Measurements from ENCODE around the gene TGM3.

Gene TGM3

DNA sequence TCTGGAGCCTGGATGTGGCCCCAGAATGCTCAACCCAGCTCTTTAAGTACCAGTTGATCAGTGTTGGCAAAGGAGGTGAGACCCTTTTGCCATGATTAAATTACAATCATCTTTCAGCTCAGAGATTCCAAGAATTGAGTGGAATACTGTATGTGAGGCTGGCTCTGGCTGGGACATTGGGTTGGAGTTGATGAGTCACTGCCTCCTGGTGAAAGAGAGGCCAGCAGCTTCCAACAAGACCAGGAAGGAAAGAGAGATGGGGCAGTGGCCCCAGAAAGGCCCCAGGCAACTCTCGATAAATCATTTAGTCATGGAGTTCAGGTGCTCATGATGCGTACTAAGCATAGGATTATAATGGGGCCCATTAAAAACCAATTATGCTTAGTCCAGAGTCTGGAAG, 87.0 kb downstream of the TGM3 start:
- TF ChIP-seq, protein P1, sequence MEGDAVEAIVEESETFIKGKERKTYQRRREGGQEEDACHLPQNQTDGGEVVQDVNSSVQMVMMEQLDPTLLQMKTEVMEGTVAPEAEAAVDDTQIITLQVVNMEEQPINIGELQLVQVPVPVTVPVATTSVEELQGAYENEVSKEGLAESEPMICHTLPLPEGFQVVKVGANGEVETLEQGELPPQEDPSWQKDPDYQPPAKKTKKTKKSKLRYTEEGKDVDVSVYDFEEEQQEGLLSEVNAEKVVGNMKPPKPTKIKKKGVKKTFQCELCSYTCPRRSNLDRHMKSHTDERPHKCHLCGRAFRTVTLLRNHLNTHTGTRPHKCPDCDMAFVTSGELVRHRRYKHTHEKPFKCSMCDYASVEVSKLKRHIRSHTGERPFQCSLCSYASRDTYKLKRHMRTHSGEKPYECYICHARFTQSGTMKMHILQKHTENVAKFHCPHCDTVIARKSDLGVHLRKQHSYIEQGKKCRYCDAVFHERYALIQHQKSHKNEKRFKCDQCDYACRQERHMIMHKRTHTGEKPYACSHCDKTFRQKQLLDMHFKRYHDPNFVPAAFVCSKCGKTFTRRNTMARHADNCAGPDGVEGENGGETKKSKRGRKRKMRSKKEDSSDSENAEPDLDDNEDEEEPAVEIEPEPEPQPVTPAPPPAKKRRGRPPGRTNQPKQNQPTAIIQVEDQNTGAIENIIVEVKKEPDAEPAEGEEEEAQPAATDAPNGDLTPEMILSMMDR (conservative IDR thresholded peaks at IDR 0.05; ENCODE audit: low read depth, low read length): no peak
- no peak overlapping the region for H3K4me3 ChIP-seq (ENCODE audit: low read length)
- no peak for DNase-seq (ENCODE audit: low read depth)

DNA sequence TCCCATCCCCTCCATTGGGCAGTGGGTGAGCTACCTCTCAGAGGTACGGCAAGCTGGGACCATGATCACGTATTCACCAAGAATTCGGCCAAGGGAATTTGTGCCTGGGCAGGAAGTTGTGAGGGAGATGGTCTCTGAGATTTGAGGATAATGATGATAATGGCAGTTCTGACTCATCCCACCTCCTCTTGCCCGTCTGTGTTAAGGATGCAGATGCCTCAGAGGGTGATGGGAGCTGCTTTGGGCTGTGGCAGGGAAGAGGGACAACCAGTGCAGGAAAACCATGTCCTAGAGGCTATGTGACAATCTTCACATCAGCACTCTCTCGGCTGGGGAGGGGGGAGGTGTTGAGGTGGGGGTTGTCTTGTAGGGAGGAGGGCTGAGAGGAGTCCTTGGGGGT, 89.2 kb downstream of the TGM3 start:
- DNase-seq (ENCODE audit: low read depth): no peak
- TF ChIP-seq, protein P1 (conservative IDR thresholded peaks at IDR 0.05; ENCODE audit: low read depth, low read length): no peak
- H3K4me3 ChIP-seq (ENCODE audit: low read length): no peak overlapping the region

DNA sequence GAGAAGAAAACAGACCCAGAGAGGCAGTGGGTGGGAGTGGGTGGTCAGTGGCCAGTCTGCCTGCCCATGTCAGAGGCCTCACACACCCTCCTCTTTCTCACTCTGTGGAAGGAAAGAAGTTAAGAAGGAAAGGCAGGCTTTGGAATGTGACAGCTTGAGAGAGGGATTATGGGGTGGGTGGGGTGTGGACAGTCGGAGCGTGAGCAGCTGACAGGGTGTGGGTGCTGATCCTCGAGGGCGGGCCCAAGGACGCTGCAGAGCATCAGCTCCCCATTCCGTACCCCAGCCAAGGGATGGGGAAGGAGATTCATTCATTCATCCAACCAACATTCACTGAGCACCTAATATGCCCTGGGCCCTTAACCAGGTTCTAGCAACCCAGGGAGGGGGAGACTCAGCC, 89.7 kb downstream of the TGM3 start:
- TF ChIP-seq, protein P1 (conservative IDR thresholded peaks at IDR 0.05; ENCODE audit: low read depth, low read length): no peak
- DNase-seq (ENCODE audit: low read depth): no peak

DNA sequence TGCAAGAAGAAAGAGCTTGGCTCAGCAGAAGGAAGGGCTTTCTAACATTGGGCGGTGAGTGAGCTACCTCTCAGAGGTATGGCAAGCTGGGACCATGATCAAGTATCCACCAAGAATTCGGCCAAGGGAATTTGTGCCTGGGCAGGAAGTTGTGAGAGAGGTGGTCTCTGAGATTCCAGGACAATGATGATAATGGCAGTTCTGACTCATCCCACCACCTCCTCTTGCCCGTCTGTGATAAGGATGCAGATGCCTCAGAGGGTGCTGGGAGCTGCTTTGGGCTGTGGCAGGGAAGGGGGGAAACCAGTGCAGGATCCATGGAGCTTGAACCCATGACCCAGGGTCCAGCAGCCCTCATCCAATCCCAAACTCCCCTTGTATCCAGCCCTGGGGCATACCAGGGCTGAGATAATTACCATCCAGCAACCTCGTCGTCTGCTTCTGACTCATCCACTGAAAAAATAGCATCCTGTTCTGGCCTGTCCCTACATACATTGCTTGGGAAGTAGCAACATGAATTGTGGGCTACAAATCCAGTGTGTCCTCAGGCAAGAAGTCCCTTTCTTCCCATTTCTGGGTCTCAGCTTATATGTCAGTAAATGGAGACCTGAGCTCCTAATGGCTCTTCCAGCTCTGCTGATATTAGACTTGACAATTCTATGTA, 90.8 kb downstream of the TGM3 start:
- TF ChIP-seq, protein P1 (conservative IDR thresholded peaks at IDR 0.05; ENCODE audit: low read depth, low read length): no peak
- DNase-seq (ENCODE audit: low read depth): no peak

More for the DNA sequence above, 89.7 kb downstream of the TGM3 start:
- H3K4me3 ChIP-seq (ENCODE audit: low read length): no peak overlapping the region

DNA sequence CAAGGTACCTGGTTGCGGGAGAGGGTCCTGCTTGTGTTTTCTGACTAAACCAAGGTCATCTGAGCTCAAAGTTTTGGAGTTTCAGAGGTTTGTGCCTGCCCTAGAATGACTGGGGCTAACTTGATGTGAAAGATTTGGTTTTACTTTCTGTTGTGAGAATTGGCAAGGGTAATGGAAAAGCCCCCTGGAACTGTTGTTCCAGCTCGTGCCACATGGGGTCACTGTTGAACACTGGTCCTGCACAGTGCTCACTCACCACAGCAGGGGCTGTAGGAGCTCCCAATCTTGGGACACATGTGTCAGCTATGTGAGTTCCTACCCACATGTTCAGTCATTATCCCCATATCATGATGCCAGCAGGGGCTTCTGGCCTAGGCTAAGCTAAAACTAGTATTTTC, 91.4 kb downstream of the TGM3 start:
- no peak for DNase-seq (ENCODE audit: low read depth)
- TF ChIP-seq, protein P1 (conservative IDR thresholded peaks at IDR 0.05; ENCODE audit: low read depth, low read length): peak; percentile 57

More for the DNA sequence above, 90.8 kb downstream of the TGM3 start:
- H3K4me3 ChIP-seq (ENCODE audit: low read length): no peak overlapping the region

DNA sequence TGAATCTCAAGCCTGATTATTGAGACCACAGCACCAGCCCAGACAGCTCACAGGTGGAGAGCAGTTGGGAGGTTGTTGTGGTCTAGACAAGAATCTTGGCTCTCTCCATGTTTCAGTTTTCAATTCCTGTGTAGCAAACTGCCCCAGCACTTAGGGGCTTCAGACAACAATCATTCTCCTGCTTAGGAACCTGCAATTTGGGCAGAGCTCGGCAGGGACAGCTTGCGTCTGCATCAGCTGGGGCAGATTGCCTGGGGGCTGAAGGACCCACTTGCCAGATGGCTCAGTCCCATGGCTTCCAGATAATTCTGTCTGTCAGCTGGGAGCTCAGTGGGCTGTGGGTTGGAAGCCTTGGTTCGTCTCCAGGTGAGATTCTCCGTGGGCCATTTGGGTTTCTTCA, 91.8 kb downstream of the TGM3 start:
- H3K4me3 ChIP-seq (ENCODE audit: low read length): no peak overlapping the region
- TF ChIP-seq, protein P1 (conservative IDR thresholded peaks at IDR 0.05; ENCODE audit: low read depth, low read length): no peak
- no peak for DNase-seq (ENCODE audit: low read depth)

More for the DNA sequence above, 91.4 kb downstream of the TGM3 start:
- no peak overlapping the region for H3K4me3 ChIP-seq (ENCODE audit: low read length)

Data from retinal pigment epithelial cell (primary cell).